Ishikawa (cell line): Measurements from ENCODE around the gene MYO5A.

ENCODE experiments used
- EGR1 ChIP-seq: IDR thresholded peaks from 2 replicates; pipeline ENCODE4 v1.6.1; 2012
- EP300 ChIP-seq: IDR thresholded peaks from 2 replicates; pipeline ENCODE4 v1.6.1; 2012; ENCODE audit warnings: borderline replicate concordance
- TAF1 ChIP-seq: IDR thresholded peaks from 2 replicates; pipeline ENCODE4 v1.6.1; 2012; ENCODE audit warnings: low read depth, mild to moderate bottlenecking
- TEAD4 ChIP-seq: IDR thresholded peaks from 2 replicates; pipeline ENCODE4 v1.6.1; 2012
- YY1 ChIP-seq: IDR thresholded peaks from 2 replicates; pipeline ENCODE4 v1.6.1; 2012; ENCODE audit warnings: low read depth
- TF ChIP-seq, protein P1 (sequence below): IDR thresholded peaks from 2 replicates; pipeline ENCODE4 v1.6.1; 2012
- TF ChIP-seq, protein P2 (sequence below): IDR thresholded peaks from 2 replicates; pipeline ENCODE4 v1.6.1; 2012

- TF ChIP-seq EGR1 (no peak), TEAD4 (no peak), EP300 (no peak), TAF1 (no peak), YY1 (no peak)
- TF ChIP-seq, protein P1, sequence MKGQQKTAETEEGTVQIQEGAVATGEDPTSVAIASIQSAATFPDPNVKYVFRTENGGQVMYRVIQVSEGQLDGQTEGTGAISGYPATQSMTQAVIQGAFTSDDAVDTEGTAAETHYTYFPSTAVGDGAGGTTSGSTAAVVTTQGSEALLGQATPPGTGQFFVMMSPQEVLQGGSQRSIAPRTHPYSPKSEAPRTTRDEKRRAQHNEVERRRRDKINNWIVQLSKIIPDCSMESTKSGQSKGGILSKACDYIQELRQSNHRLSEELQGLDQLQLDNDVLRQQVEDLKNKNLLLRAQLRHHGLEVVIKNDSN, result no peak
- TF ChIP-seq, protein P2, sequence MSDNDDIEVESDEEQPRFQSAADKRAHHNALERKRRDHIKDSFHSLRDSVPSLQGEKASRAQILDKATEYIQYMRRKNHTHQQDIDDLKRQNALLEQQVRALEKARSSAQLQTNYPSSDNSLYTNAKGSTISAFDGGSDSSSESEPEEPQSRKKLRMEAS, result no peak
Observed at GRCh38 chr15:52308446-52309153, 220.1 kb downstream of the MYO5A start.
